Measurements from ENCODE around the gene CDC20B.
"Not testable (repeated sequence)": the region's sequence is repeated elsewhere in the genome, so short reads cannot be mapped to it uniquely, and the experiment has no call there.

CDC20B gene

DNA sequence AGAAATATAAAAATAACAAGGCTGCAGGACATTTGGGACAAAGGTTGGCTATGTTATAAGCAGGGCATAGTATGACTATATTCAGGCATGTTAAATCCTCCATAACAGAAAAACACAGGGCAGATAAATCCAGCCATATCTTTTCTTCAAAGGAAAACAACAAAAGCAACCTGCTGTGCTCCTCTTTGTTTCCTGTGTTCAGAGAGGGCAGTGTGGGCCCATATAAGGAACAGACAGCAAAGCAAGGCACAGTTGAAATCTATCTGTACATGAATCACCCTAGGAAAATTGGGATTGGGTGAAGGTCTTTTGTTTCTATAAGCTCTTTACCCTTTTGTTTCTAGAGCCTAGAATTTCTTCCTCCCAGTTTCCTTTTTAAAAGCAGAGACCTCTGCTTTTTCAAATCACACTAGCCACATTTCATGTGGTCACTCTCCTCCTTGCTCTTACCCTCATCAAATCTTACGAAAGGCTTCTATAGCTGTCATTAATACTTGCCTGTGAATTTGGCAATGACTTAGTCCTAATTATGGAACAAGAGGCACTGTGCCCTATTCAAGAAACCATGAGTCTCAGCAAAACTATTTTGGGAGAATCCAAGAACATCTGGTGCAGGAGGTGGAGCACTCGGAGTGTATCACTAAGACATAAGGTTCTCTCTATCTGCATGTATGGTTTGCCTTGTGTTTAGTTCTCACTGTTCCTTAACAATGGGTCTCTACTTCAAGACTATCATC is 68.8 kb downstream of the CDC20B start:
- DNase-seq, result no peak

DNA sequence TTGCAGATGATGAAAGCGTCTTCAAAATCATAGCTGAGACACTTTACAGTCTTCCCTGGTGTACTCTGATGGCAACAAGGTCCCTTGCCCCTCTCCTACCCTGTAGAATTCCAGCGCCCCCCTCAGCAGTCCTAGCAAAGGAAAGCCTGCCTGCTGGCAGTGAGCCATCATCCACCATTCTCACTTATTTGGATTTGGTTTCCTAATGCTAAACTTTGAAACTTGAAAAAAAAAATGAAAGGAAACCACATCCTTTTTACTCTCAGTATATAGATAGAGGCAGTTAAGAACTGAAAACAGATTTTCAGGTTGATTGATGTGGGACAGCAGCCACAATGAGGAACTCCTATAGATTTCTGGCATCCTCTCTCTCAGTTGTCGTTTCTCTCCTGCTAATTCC is 70.6 kb downstream of the CDC20B start, which contains the start of gene GZMA:
Gene GZMA, plus strand, starts transcription at position 299 of the 400 bp plus-strand sequence. Its CDS starts 37 bp downstream, at position 336.
- no peak for DNase-seq

DNA sequence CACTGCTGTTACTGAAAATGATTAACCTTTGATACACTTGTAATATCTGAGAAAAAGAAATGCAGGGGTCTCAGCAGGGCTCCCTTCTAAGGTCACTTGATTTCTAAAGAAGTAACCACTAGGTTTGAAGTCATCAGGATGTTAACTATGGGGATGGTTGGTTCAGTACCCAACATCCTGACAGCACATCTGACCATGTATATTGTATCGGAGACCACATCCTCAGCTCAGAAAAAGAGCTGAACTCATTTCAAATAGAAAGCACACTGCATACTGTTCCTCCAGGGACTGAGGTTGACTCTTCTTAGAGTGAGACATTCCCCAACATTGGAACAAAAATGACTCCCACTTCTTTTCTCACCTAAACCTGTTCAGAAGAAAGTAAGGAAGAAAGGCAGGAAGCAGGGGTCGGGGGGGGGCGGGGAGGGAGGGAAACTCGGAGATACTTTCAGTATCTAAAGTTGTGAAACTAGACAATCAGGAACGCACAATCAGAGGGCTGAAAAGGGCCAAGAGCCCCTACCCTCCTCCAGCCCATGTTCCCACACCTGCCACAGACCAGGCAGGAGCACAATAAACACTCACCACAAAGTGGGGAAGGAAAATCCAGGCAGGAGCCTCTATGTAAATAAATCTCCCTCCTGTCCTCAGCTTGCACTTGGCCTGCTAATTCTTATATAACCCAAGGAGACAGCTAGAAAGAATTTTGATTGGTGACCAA is 71.3 kb downstream of the CDC20B start:
- no peak for DNase-seq

DNA sequence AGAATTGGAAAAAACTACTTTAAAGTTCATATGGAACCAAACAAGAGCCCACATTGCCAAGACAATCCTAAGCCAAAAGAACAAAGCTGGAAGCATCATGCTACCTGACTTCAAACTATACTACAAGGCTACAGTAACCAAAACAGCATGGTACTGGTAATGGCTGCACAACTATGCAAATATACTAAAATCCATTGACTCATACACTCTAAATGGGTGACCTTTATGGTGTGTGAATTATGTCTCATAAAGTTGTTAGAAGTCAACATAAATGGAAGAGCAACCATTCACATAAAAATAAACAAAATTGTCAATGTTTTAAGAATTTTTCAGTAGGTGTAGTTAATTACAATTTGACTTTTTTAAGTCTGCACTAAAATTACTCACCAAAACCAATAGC is 71.8 kb downstream of the CDC20B start:
- DNase-seq, result not testable (repeated sequence)

DNA sequence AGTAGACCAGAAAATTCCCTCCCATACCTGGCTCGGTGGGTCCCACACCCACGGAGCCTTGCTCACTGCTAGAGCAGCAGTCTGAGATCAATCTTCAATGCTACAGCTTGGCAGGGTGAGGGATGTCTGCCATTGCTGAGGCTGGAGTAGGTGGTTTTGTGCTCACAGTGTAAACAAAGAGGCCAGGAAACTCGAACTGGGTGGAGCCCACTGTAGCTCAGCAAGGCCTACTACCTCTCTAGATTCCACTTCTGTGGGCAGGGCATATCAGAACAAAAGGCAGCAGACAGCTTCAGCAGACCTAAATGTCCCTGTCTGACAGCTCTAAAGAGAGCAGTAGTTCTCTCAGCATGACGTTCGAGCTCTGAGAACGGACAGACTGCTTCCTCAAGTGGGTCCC is 76.1 kb downstream of the CDC20B start:
- DNase-seq, result no peak

DNA sequence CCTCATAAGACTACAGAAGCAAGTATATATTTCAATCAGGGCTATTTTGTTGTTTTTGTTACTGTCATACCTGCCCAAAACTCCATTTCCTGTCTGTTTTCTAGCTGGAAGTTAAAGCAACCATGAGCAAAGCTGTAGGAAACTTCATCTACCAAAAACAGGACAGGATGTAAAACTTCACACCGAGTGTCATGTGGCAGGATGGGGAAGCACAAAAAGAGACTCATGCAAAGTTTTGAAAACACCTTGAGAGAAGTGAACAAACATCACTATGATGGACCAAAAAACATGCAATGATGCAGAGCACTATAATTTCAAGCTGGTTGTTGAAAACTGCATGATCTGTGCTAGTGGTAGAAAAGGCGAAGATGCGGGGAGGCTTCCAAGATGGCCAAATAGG is 76.8 kb downstream of the CDC20B start:
- no peak for DNase-seq

DNA sequence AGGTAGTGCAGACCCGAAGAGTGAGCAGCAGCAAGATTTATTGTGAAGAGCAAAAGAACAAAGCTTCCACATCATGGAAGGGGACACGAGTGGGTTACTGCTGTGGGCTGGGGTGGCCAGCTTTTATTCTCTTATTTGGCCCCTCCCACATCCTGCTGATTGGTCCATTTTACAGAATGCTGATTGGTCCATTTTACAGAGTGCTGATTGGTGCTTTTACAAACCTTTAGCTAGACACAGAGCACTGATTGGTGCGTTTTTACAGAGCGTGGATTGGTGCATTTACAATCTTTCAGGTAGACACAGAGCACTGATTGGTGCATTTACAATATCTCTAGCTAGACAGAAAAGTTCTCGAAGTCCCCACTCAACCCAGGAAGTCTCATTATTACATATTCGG is 82.0 kb downstream of the CDC20B start:
- not testable (repeated sequence) for DNase-seq

DNA sequence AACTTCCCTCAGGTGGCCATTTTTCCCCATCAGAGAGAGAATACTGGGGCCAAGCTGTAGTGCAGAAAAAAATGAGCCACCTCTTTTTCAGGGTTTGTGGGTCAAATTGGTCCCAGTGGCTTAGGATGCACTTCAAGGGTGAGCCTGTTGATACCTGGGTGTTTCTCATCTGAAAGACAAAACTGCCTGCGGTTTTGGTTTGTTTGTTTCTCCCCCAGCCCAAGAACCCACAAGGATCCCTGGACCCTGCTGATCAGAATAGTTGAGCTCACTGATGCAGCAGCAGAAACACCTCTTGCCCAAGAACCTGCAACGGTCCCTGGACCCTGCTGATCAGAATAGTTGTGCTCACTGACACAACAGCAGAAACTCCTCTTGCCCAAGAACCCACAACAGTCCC is 83.7 kb downstream of the CDC20B start:
- DNase-seq, result not testable (repeated sequence)

DNA sequence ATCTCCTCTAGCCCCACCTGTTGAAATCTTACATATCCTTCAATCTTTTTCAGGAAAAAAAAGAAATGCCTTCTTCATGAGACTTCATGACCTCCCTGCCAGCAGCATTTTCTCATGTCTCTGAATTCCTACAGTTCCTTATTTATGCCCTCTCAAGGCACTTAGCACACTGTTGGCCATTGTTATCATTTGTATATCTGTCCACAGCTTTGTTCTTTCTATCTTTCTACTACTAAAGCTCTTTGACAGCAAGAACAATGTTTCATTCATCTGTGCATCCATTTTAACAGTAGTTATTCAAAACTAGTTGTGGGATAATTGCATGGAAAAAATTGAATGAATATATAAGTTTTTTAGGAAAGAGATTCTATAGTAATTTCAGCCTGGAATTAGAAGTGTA is 91.4 kb downstream of the CDC20B start:
- DNase-seq, result no peak

DNA sequence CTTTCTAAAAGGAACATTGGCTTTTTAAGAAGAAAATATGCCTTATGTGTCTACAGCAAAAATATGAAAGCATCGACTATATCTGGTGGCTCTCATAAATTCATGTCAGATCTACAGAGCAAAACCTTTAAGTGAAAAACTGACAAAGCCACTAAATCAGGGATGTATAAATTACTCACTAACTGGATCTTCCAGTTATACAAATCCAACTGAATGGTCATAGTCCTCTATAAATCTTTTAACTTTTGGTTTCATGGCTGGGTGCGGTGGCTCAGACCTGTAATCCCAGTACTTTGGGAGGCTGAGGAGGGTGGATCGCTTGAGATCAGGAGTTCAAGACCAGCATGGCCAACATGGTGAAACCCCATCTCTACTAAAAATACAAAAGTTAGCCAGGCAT is 99.8 kb downstream of the CDC20B start:
- DNase-seq, result no peak

DNA sequence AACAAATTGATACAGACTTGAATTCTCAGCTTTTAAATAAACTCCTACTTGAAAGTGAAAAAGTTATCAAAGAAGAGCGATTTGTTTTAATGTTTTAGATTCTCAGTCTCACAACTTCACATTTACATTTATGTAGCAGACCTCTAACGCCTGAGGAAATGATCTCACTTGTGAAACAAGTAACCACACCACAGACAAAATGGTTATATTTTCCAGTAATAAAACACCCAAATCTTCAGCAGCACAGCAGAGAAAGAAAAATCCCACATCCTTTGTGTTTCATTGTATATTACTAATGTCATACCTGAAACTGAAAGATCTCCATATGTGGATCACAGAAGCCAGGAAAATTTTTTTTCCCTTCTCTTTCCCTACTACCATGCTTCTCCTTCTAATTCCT is 100.3 kb downstream of the CDC20B start:
- DNase-seq, result no peak

DNA sequence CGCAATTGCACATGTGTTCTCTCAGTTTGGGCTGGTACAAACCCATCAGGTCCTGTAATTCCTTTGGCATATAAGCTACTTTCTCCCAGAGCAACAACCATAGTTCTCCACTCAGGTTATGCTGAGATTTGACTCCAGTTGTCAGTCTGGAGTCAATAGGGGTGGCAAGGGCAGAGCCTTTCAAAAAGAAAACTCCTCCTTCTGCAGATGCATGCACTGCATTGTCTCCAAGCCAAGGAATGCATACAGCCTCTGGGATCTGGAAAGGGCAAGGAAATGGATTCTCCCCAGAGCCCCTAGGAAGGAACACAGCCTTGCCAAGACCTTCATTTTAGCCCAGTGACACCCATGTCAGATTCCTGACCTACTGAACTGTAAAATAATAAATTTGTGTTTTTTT is 101.6 kb downstream of the CDC20B start:
- no peak for DNase-seq

DNA sequence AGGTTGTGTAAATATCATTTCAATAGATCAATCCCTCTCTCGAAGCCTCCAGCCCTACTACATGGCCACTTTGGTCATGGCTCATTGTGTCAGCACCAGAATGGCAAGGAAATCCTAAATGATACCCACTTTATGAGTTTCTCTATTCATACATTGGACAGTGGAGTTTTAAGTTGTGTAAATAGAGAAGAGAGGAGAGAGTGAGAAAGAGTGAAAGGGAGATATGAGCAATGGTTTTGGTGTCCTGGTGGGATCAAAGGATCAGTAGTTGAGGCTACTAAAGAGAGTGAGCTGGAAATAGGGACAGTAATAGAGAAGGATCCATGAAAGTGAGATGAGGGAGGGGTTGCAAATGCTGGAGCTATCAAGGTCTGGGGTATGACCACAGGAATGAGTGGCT is 102.0 kb downstream of the CDC20B start:
- DNase-seq, result no peak

DNA sequence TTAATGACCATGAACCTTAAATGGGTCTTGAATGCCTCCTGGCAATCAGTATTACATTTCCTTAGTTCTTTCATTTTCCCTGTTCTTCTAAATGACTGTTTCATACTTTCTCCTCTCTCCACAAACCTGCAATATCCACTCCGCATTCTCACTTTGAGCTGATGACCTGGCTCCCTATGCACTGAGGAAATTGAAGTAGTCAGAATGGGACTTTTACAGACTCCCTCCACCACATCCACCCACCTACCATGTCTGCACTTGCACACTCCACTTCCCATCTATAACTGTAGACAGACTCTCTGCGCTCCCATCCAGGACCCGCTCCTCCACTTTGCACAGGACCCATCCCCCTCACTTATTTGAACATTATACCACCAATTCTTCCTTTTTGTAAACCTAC is 106.7 kb downstream of the CDC20B start:
- DNase-seq, result no peak

DNA sequence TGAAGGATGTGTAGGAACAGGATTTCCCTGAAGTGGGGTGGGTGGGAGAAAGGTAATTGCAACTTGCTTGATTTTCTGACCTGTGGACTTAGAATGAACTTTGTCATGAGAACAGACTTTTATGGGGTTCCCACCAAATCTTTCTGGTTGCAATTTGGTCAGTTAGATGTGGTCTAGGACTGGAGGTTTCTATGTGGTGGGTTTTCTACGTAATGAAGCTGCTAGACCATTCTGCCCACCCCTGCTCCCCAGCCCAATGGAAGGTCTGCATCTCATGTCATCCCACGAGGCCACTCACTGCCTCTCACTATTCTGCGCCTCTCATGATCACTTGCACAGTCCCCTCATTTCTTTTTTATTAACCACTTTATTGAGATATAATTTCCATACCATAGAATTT is 108.5 kb downstream of the CDC20B start:
- DNase-seq, result no peak

DNA sequence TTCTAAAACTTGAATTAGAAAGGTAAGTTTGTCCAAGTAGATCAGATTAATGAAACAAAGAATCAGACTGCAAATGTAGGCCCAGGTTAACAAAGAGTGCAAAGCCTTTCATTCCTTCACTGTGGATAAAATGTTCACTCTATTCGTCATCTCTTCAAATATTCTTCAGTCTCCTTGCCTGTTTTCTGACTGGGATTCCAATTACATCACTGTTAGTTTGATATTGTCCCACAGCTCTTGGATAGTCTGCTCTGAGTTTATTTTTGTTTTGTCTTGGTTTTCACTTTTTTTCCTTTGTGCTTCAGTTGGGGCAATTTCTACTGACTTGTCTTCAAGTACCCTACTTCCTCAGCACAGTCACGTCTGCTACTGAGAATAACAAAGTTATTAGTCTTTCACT is 109.1 kb downstream of the CDC20B start:
- peak; percentile 20 for DNase-seq

DNA sequence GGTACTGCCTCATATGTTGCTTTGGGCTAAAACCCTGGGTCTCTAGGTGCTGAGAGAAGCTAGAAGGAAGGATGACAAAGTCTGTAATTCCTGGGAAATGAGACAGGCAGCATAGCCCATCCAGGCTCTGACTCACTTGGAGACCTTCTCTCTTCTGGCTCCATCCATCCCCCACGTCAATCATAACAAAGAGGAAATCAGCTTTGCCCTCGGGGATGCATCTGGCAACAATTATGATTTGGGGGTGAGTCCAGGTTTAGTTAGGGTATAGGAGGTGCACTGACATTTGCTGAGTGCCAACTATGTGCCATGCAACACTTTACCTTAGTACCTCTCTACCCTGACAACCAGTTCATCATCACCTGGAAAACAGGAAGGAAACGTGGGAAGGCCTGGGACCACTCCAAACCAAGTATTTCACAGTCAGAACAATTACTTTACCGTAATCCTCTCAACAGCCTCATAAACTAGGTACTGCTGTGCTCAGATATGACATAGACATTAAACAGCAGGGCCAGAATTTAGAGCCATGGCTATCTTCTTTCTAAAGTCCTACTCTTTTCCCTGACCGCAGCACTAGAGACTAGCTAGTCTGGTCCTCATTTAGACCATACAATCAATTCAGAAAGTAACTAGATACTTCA is 109.6 kb downstream of the CDC20B start:
- DNase-seq, result peak; percentile 66

Data from fibroblast of skin of right quadriceps (primary cell).